ENCODE data around the gene ATG13.

The ATG13 gene

GRCh38 chr11:46625406-46625805 lies 8.1 kb downstream of the ATG13 start:
- H3K27ac Mint-ChIP-seq = peak overlapping the region; percentile 59

GRCh38 chr11:46628961-46629360 lies 11.6 kb downstream of the ATG13 start:
- Mint-ChIP-seq H3K4me1 (ENCODE audit: low read depth) (peaks cover 19% of the 10 kb centered on the region), H3K27ac (peak overlapping the region; percentile 71), H3K9me3 (no peaks in the 10 kb centered on the region), H3K36me3 (ENCODE audit: low read depth) (peaks cover 59% of the 10 kb centered on the region), H3K4me3 (no peak overlapping the region), H3K27me3 (no peaks in the 10 kb centered on the region)
- DNase-seq = no peak

More at GRCh38 chr11:46625406-46625805, 8.1 kb downstream of the ATG13 start:
- no peak for DNase-seq
- Mint-ChIP-seq H3K9me3 (no peaks in the 10 kb centered on the region), H3K4me1 (ENCODE audit: low read depth) (peaks cover 30% of the 10 kb centered on the region), H3K36me3 (ENCODE audit: low read depth) (peaks cover 61% of the 10 kb centered on the region), H3K4me3 (no peak overlapping the region), H3K27me3 (no peaks in the 10 kb centered on the region)

GRCh38 chr11:46630237-46630636 lies 12.9 kb downstream of the ATG13 start:
- Mint-ChIP-seq H3K4me1 (ENCODE audit: low read depth) (peaks cover 15% of the 10 kb centered on the region), H3K27me3 (no peaks in the 10 kb centered on the region), H3K27ac (no peak overlapping the region), H3K4me3 (no peak overlapping the region), H3K36me3 (ENCODE audit: low read depth) (peaks cover 50% of the 10 kb centered on the region), H3K9me3 (no peaks in the 10 kb centered on the region)
- no peak for DNase-seq

GRCh38 chr11:46631676-46632075 lies 14.3 kb downstream of the ATG13 start:
- Mint-ChIP-seq H3K4me3 (no peak overlapping the region), H3K9me3 (no peaks in the 10 kb centered on the region), H3K27ac (peak overlapping the region; percentile 14), H3K4me1 (ENCODE audit: low read depth) (peaks cover 10% of the 10 kb centered on the region), H3K27me3 (no peaks in the 10 kb centered on the region), H3K36me3 (ENCODE audit: low read depth) (peaks cover 50% of the 10 kb centered on the region)
- no peak for DNase-seq

- Mint-ChIP-seq H3K27ac (peak overlapping the region; percentile 53), H3K4me1 (ENCODE audit: low read depth) (peaks cover 10% of the 10 kb centered on the region), H3K4me3 (no peak overlapping the region), H3K9me3 (no peaks in the 10 kb centered on the region), H3K27me3 (no peaks in the 10 kb centered on the region), H3K36me3 (ENCODE audit: low read depth) (peaks cover 50% of the 10 kb centered on the region)
- no peak for DNase-seq
Measured at GRCh38 chr11:46632502-46632901, 15.1 kb downstream of the ATG13 start.

GRCh38 chr11:46633291-46634217 lies 16.2 kb downstream of the ATG13 start:
- Mint-ChIP-seq H3K36me3 (ENCODE audit: low read depth) (peaks cover 55% of the 10 kb centered on the region), H3K9me3 (no peaks in the 10 kb centered on the region), H3K27ac (no peak overlapping the region), H3K4me3 (no peak overlapping the region), H3K27me3 (no peaks in the 10 kb centered on the region), H3K4me1 (ENCODE audit: low read depth) (peaks cover 13% of the 10 kb centered on the region)
- DNase-seq = no peak

GRCh38 chr11:46635557-46636139 lies 18.3 kb downstream of the ATG13 start:
- H3K36me3 Mint-ChIP-seq (ENCODE audit: low read depth) = peaks cover 58% of the 10 kb centered on the region
- H3K4me1 Mint-ChIP-seq (ENCODE audit: low read depth) = peaks cover 14% of the 10 kb centered on the region
- H3K27me3 Mint-ChIP-seq = no peaks in the 10 kb centered on the region
- H3K4me3 Mint-ChIP-seq = no peak overlapping the region
- H3K27ac Mint-ChIP-seq = no peak overlapping the region
- H3K9me3 Mint-ChIP-seq = no peaks in the 10 kb centered on the region
- DNase-seq = no peak

- Mint-ChIP-seq H3K4me3 (no peak overlapping the region), H3K4me1 (ENCODE audit: low read depth) (peaks cover 16% of the 10 kb centered on the region), H3K27ac (peak overlapping the region; percentile 17), H3K36me3 (ENCODE audit: low read depth) (peaks cover 49% of the 10 kb centered on the region), H3K9me3 (no peaks in the 10 kb centered on the region), H3K27me3 (no peaks in the 10 kb centered on the region)
- DNase-seq = no peak
Measured at GRCh38 chr11:46637546-46637945, 20.2 kb downstream of the ATG13 start.

GRCh38 chr11:46639197-46639839 lies 22.0 kb downstream of the ATG13 start:
- peak overlapping the region; percentile 9 for H3K27ac Mint-ChIP-seq
- peaks cover 59% of the 10 kb centered on the region for H3K36me3 Mint-ChIP-seq (ENCODE audit: low read depth)
- H3K27me3 Mint-ChIP-seq = no peaks in the 10 kb centered on the region
- no peak for DNase-seq
- H3K9me3 Mint-ChIP-seq = no peaks in the 10 kb centered on the region
- peaks cover 15% of the 10 kb centered on the region for H3K4me1 Mint-ChIP-seq (ENCODE audit: low read depth)
- H3K4me3 Mint-ChIP-seq = no peak overlapping the region

GRCh38 chr11:46640036-46640788 lies 22.9 kb downstream of the ATG13 start:
- no peak for DNase-seq
- Mint-ChIP-seq H3K9me3 (no peaks in the 10 kb centered on the region), H3K27ac (no peak overlapping the region), H3K36me3 (ENCODE audit: low read depth) (peaks cover 66% of the 10 kb centered on the region), H3K4me1 (ENCODE audit: low read depth) (peaks cover 15% of the 10 kb centered on the region), H3K4me3 (no peak overlapping the region), H3K27me3 (no peaks in the 10 kb centered on the region)

- no peak overlapping the region for H3K4me3 Mint-ChIP-seq
- no peak for DNase-seq
- H3K27me3 Mint-ChIP-seq = no peaks in the 10 kb centered on the region
- H3K4me1 Mint-ChIP-seq (ENCODE audit: low read depth) = peaks cover 15% of the 10 kb centered on the region
- peaks cover 66% of the 10 kb centered on the region for H3K36me3 Mint-ChIP-seq (ENCODE audit: low read depth)
- no peaks in the 10 kb centered on the region for H3K9me3 Mint-ChIP-seq
- H3K27ac Mint-ChIP-seq = no peak overlapping the region
Measured at GRCh38 chr11:46641639-46642038, 24.3 kb downstream of the ATG13 start.

GRCh38 chr11:46642627-46643335 lies 25.4 kb downstream of the ATG13 start:
- H3K27me3 Mint-ChIP-seq = no peaks in the 10 kb centered on the region
- peaks cover 71% of the 10 kb centered on the region for H3K36me3 Mint-ChIP-seq (ENCODE audit: low read depth)
- H3K9me3 Mint-ChIP-seq = no peaks in the 10 kb centered on the region
- no peak overlapping the region for H3K4me3 Mint-ChIP-seq
- peaks cover 15% of the 10 kb centered on the region for H3K4me1 Mint-ChIP-seq (ENCODE audit: low read depth)
- peak overlapping the region; percentile 38 for H3K27ac Mint-ChIP-seq
- DNase-seq = no peak

GRCh38 chr11:46643531-46643930 lies 26.2 kb downstream of the ATG13 start:
- H3K27me3 Mint-ChIP-seq = no peaks in the 10 kb centered on the region

GRCh38 chr11:46643986-46644385 lies 26.6 kb downstream of the ATG13 start:
- peaks cover 12% of the 10 kb centered on the region for H3K4me1 Mint-ChIP-seq (ENCODE audit: low read depth)
- no peaks in the 10 kb centered on the region for H3K9me3 Mint-ChIP-seq
- H3K4me3 Mint-ChIP-seq = no peak overlapping the region
- peaks cover 76% of the 10 kb centered on the region for H3K36me3 Mint-ChIP-seq (ENCODE audit: low read depth)
- H3K27me3 Mint-ChIP-seq = no peaks in the 10 kb centered on the region
- DNase-seq = no peak
- no peak overlapping the region for H3K27ac Mint-ChIP-seq

More at GRCh38 chr11:46643531-46643930, 26.2 kb downstream of the ATG13 start:
- Mint-ChIP-seq H3K4me3 (no peak overlapping the region), H3K36me3 (ENCODE audit: low read depth) (peaks cover 76% of the 10 kb centered on the region), H3K4me1 (ENCODE audit: low read depth) (peaks cover 12% of the 10 kb centered on the region), H3K27ac (no peak overlapping the region), H3K9me3 (no peaks in the 10 kb centered on the region)
- DNase-seq = no peak
